Measurements from ENCODE around the gene MED12L.

The MED12L gene

GRCh38 chr3:151331696-151332095 lies 246.2 kb downstream of the MED12L start:
- no peak for TF ChIP-seq CTCF (IDR thresholded peaks at IDR 0.05)

GRCh38 chr3:151345859-151346258 lies 260.4 kb downstream of the MED12L start:
- Histone ChIP-seq H3K4me1 (no peaks in the 10 kb centered on the region), H3K9me3 (ENCODE audit: control insufficient read depth, low read length) (no peaks in the 10 kb centered on the region), H3K4me2 (ENCODE audit: low read length) (no peak overlapping the region), H3K36me3 (ENCODE audit: control insufficient read depth, insufficient read depth, low read length) (no peaks in the 10 kb centered on the region), H2AFZ (no peak overlapping the region), H3K27me3 (ENCODE audit: control insufficient read depth, insufficient read depth, low read length) (no peaks in the 10 kb centered on the region), H3K27ac (no peak overlapping the region), H3K4me3 (ENCODE audit: low read depth, low read length) (no peak overlapping the region), H3K79me2 (no peaks in the 10 kb centered on the region), H3K9ac (no peak overlapping the region)
- no peak for TF ChIP-seq CTCF (IDR thresholded peaks at IDR 0.05)

More at GRCh38 chr3:151331696-151332095, 246.2 kb downstream of the MED12L start:
- Histone ChIP-seq H3K4me1 (peaks cover 3% of the 10 kb centered on the region), H3K4me2 (ENCODE audit: low read length) (no peak overlapping the region), H3K9ac (no peak overlapping the region), H3K36me3 (ENCODE audit: control insufficient read depth, insufficient read depth, low read length) (no peaks in the 10 kb centered on the region), H3K4me3 (ENCODE audit: low read depth, low read length) (no peak overlapping the region), H3K27me3 (ENCODE audit: control insufficient read depth, insufficient read depth, low read length) (no peaks in the 10 kb centered on the region), H3K27ac (no peak overlapping the region), H2AFZ (no peak overlapping the region), H3K79me2 (no peaks in the 10 kb centered on the region), H3K9me3 (ENCODE audit: control insufficient read depth, low read length) (no peaks in the 10 kb centered on the region)

- no peaks in the 10 kb centered on the region for H3K36me3 ChIP-seq (ENCODE audit: control insufficient read depth, insufficient read depth, low read length)
- no peak overlapping the region for H3K4me2 ChIP-seq (ENCODE audit: low read length)
- no peak overlapping the region for H3K27ac ChIP-seq
- TF ChIP-seq CTCF (IDR thresholded peaks at IDR 0.05): no peak
- H3K79me2 ChIP-seq: no peaks in the 10 kb centered on the region
- H3K9me3 ChIP-seq (ENCODE audit: control insufficient read depth, low read length): no peaks in the 10 kb centered on the region
- H3K4me3 ChIP-seq (ENCODE audit: low read depth, low read length): no peak overlapping the region
- no peak overlapping the region for H3K9ac ChIP-seq
- H3K4me1 ChIP-seq: no peaks in the 10 kb centered on the region
- no peaks in the 10 kb centered on the region for H3K27me3 ChIP-seq (ENCODE audit: control insufficient read depth, insufficient read depth, low read length)
- H2AFZ ChIP-seq: no peak overlapping the region
Measured at GRCh38 chr3:151346292-151346691, 260.8 kb downstream of the MED12L start.

- no peak overlapping the region for H3K4me2 ChIP-seq (ENCODE audit: low read length)
- no peak overlapping the region for H3K27ac ChIP-seq
- no peak overlapping the region for H3K9ac ChIP-seq
- H3K4me3 ChIP-seq (ENCODE audit: low read depth, low read length): no peak overlapping the region
- H3K9me3 ChIP-seq (ENCODE audit: control insufficient read depth, low read length): no peaks in the 10 kb centered on the region
- H3K27me3 ChIP-seq (ENCODE audit: control insufficient read depth, insufficient read depth, low read length): no peaks in the 10 kb centered on the region
- no peaks in the 10 kb centered on the region for H3K4me1 ChIP-seq
- no peak for TF ChIP-seq CTCF (IDR thresholded peaks at IDR 0.05)
- H3K36me3 ChIP-seq (ENCODE audit: control insufficient read depth, insufficient read depth, low read length): no peaks in the 10 kb centered on the region
- H2AFZ ChIP-seq: no peak overlapping the region
- no peaks in the 10 kb centered on the region for H3K79me2 ChIP-seq
Measured at GRCh38 chr3:151347432-151347831, 262.0 kb downstream of the MED12L start.

- no peaks in the 10 kb centered on the region for H3K9me3 ChIP-seq (ENCODE audit: control insufficient read depth, low read length)
- H3K4me2 ChIP-seq (ENCODE audit: low read length): no peak overlapping the region
- no peaks in the 10 kb centered on the region for H3K4me1 ChIP-seq
- H3K9ac ChIP-seq: no peak overlapping the region
- H2AFZ ChIP-seq: no peak overlapping the region
- H3K4me3 ChIP-seq (ENCODE audit: low read depth, low read length): no peak overlapping the region
- H3K79me2 ChIP-seq: no peaks in the 10 kb centered on the region
- no peaks in the 10 kb centered on the region for H3K36me3 ChIP-seq (ENCODE audit: control insufficient read depth, insufficient read depth, low read length)
- no peaks in the 10 kb centered on the region for H3K27me3 ChIP-seq (ENCODE audit: control insufficient read depth, insufficient read depth, low read length)
- H3K27ac ChIP-seq: no peak overlapping the region
- no peak for TF ChIP-seq CTCF (IDR thresholded peaks at IDR 0.05)
Measured at GRCh38 chr3:151350656-151351055, 265.2 kb downstream of the MED12L start.
